Hematopoietic multipotent progenitor cell treated with erythropoietin and hydrocortisone succinate and interleukin-3 and kit ligand, for 8 days (in vitro differentiated cells): ENCODE data around the gene UBAC2.
"Not testable (repeated sequence)": the region's sequence is repeated elsewhere in the genome, so short reads cannot be mapped to it uniquely, and the experiment has no call there.

Experiments used
- DNase-seq: peaks from one replicate; pipeline ENCODE4 v3.0.0-alpha.2; 2015

The UBAC2 gene

DNA sequence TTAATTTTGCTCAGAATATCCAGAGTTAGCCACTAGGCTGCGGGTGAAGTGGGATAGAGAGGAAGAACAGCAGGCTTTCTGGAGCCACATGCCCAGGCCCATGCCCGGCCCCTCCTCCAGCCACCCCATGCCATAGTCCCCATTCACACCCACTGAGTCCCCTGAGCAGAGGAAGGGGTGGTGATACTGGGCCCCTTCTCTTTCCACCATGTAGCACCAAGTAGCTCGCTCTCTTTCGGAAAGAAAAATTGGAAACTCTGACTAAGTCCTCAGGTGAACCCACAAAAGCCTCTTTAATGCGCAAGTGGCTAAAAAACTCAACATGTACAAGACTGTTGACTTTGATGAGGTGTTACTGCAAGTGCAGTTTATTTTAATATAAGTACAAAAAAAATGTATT is 183.3 kb downstream of the UBAC2 start:
- DNase-seq = no peak

DNA sequence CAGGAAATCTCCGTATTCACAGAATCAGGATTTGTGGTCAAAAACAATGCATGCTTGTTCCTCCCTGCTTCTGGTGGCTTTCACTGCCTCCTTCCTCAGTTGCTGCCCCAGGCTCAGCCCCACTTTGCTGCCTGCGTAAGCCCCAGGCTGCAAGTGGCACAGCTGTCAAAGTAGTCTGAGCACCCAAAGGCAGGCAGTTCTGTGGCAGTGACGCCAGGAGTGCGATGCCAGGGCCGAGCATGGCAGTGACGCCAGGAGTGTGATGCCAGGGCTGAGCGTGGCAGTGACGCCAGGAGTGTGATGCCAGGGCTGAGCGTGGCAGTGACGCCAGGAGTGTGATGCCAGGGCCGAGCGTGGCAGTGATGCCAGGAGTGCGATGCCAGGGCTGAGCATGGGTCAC is 183.8 kb downstream of the UBAC2 start:
- DNase-seq = no peak

DNA sequence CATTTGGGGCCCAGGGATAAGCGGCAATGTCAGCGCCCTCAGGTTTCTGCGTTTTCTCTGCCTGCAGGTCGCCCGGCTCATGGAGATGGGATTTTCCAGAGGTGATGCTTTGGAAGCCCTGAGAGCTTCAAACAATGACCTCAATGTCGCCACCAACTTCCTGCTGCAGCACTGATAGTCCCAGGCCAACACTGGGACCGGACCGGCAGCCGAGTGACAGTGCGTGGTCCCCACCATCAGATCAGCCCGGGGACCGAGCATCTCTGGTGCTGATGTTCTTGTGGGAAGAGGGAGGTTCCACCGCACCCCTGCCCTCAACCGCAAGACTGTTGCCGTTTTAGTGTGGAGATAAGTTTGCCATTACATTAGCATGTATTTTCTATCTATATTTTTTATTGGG is 184.5 kb downstream of the UBAC2 start:
- DNase-seq = no peak

DNA sequence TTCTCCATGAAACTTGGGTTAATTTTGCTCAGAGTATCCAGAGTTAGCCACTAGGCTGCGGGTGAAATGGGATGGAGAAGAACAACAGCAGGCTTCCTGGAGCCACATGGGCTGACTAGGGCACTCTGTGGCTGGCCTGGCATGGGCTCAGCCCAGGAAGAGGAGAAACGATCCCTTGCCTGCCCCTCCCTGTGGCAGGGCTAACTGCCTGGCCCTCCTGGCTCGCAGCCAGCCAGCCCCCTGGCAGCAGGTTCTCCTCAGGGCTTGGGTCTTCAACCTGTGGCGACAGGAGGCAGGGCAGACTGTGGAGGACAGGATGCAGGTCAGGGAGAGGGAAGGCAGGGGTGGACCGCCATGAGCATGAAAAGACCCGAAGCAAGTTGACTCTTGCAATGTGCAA is 185.3 kb downstream of the UBAC2 start:
- DNase-seq = no peak

DNA sequence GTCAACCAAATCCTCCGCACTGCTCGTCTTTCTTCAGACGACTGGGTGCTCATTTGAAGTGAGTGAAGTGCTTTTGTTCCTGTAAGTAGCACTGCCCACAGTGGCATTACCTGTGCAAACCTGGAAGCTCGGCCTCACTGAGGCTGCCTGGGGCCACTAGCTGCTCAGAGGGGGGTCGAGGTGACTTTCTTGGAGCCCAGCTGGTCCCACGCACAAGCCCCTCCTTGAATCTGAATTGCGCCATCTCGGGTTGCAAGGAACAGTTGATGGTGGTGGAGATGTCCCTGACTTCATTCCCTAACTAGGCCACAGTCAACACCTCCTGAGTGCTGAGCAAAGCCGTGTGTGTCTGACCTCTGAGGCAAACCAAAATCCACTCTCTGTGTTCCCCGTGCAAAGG is 185.8 kb downstream of the UBAC2 start:
- DNase-seq = no peak

DNA sequence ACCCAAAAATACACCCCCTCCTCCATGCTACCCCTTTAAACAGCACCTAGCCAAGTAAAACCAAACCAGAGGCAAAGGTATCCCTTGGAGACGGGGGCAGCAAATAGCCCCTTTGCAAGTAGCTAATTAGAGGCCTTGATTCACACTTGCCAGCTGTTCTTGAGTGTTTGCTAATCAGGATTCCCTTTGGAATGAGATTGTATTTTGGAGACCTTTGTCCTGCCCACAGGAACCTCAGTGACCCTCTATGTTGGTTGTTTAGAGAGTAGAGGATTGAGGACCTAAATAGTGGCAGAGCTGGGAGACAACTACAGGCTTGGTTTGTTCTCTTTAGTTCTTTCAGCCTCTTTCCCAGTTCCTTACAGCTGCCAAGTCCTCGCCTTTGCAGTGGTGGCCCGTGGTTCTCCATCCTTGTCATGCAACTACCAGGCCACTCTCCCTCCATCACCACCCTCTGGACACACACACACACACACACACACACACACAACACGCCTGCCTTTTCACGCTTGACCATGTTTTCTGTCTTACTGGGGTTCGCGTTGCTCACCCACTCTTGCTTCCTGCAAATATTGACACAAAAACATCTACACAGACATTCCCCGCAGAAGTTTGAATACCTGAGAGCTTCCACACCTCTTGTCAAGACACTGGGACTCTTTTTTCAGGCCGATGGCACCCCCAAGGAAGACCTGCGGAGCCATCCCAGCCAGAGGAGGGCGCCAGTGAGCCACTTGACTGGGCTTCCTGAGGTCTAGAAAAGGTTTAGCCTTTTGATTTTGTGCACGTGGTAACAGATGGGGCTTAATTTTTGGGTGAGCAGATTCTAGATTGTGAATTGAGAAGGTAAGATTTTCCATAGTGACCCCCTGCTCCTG is 186.5 kb downstream of the UBAC2 start:
- peak; percentile 61 for DNase-seq

DNA sequence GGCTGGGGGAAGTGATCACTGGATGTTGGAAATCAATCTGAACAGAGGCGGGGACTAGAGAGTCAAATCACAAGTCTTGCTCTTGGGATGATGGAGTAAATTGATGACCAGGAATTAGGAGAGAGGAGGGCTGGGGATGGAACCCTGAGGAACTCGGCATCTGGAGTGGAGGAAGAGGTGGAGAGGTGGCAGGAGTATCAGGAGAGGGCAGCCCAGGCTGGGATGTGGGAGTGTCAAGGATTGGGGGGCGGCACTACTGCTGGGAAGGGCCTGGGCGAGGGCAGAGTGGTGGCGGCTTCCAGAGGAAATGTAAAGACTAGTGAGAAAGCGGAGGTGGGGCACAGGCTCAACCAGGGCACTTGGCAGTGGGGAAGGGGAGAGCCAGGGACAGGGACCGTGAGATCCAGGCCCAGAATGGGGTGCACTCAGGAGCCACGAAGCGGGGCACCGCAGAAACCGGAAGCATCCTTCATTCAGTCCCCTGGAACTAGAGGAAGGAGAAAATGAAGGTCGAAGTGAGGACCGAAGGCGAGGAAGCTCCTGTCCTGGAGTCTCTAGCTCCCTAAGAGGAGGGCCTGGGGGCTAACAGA is 187.8 kb downstream of the UBAC2 start:
- DNase-seq = no peak

DNA sequence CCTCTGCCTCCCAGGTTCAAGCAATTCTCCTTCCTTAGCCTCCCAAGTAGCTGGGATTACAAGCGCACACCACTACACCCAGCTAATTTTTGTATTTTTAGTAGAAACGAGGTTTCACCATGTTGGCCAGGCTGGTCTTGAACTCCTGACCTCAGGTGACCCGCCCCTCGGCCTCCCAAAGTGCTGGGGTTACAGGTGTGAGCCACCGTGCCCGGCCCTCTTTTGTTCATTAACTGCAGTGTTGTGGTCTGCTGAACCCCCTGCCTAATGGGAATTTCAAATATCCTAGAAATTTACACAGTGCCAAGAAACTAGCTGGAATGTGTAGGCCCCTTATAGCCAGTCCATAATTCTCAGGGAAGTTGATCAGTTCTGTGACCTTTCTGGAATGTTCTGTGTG is 188.4 kb downstream of the UBAC2 start:
- not testable (repeated sequence) for DNase-seq

DNA sequence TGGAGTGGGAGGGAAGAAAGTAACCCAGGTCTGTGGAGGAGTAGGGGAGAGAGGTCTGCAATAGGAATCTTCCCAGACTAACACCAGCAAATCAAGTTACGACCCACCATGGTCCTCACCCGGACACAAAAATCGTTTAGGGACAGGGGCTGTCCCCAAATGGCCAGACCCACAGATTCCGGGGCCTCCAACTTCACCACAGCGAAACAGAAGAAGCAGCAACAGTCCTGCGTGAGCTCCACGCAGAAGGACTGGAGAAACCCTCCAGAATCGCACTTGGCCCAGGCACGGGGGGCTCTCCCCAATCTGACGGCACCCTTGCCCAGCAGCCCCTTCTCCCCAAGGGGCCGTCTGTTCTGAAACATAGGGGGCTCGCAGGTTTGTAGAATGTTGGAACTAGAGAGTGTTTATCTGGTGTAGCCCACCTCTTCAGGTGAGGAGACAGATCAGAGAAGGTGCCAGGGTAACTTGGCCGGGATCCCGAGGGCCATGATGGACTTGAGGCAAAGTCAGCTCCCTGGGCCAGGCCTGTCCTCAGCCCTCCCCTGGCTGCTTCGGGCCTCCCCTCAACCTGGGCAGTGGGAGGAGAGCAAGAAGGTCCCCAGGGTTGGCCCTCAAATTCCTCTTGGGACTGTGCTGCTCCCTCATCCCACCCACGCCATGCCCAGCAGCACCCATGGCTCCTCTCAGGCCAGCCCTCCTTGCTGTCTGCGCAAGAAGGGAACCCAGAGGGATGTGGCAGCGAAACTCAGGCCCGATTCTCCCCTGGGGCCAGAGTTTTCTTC is 189.1 kb downstream of the UBAC2 start:
- DNase-seq = no peak

DNA sequence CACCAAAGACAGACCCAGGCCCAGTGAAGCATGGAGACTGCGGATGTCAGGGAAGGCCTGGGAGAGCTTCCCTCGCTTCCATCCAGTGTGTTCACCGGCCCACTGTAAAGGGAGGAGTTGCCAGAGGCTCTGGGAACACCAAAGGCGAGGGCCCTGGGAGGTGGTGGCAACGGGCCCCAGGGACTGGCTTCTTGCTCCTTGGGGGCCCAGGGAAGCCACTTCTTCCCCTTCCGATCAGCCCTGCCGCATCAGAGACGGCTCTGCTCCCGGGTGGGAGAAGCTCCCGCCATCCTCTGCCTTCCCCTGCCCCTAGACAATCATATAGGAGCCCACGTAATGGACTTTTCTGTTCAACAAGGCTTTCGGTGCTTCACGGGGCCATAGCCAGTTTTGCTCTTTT is 189.9 kb downstream of the UBAC2 start:
- no peak for DNase-seq

DNA sequence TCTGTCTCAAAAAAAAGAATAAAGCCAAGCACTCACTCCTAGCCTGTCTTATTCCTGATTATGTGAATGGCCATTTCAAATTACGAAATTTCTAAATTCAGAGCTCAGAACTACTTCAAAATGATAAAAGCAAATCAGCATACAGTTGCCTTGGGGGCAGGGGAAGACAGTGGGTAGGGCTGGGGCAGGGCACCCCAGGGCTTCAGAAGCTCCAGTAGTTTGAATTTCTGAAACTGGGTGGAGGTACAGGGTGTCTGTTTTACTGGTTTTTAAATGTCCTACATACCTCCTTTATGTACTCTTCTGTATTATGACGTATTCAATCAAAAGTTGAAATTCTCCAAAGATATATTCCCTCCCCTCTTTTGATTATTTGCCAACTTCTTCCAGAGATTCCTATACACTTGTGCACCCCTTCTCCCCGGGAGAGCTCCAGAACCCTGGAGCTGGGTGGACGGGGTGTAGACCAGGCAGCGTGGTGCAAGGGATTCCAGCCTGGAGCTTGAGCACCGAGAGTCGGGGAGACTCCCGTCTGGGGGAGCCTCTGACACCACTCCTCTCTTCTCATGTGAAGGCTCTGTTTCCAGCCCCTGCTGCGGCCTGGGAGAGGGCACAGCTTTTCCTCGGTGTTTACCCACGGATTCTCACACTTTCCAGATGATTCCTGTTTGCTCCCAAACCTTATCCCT is 191.3 kb downstream of the UBAC2 start:
- no peak for DNase-seq

DNA sequence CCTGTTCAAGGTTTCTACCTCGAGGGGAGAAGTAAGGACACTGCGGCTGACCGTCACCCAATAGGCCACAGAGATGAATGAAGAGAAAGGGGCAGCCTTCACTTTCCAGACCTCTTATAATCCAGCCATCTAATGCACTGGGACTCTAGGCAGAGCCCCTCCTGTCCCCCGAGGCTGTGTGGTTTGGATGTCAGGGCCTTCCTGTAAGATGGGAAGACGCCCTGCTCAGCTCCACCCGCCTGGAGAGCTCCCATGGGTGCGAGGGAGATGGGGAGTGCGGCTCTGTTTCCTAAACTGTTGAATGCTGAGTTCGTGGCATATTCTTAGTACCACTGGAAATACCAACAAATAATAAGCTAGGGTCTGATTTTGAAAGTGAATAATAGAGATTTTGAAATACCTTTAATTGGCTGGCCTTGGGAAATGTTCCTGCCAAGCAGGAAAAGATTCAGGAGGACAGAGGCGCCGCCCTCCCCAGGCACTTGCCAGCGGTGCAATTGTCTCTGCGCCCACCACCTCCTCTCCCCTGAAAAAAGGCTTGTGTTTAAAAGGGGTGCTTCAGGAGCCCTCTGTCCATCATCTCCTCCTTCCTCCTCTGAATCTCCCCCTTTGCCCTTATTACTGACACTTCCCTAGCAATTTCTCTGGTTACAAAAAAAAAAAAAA is 191.9 kb downstream of the UBAC2 start:
- no peak for DNase-seq

DNA sequence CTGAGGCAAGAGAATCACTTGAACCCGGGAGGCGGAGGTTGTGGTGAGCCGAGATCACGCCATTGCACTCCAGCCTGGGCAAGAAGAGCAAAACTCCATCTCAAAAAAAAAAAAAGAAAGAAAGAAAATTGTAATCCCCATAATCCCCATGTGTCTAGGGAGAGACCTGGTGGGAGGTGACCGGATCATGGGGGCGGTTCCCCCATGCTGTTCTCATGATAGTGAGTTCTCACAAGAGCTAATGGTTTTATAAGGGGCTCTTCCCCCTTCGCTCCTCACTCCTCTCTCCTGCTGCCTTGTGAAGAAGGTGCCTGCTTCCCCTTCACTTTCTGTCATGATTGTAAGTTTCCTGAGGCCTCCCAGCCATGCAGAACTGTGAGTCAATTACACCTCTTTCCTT is 192.7 kb downstream of the UBAC2 start:
- DNase-seq = not testable (repeated sequence)

DNA sequence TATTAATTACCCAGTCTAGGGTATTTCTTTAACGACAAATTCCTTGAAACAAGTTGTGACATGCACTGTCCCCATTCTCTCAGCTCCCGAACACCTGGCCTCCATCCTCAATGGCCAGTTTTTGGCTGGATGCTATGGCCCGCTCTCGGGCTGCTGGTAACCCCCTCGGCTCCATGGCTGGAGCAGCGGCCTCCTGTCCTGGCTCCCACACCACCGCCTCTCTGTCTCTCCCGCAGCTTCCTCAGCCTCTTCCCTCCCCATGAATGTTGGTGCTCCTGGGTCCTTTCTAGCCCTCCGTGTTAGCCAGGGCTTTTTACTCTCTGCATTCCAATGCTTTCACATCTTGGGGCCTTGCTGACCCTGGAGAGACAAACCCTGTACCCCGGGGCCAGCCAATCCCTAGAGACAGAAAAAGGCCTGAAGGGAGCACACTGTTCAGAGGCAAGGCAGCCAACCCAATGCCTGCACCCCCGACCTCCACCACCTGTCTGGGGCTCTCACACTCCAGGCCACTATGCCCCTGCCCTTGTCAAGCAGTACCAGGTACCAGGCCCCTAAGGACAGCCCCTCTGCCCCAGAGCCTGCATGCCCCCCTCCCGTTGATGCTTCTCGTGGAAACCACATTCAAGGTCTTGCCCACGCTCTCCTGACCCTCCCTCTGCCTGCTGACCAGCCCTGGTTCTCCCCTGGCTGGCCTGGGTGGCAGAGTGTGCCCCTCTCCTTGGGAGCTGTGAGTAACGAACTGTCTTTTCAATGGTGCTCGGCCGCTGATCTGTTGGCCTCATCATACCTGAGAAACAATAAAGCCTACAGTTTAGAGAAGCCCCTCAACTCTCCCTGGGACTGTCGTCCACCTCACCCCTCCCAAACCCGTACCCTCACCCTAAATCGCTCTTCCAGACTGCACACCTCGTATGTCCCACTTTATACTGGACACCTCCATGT is 193.4 kb downstream of the UBAC2 start:
- no peak for DNase-seq

DNA sequence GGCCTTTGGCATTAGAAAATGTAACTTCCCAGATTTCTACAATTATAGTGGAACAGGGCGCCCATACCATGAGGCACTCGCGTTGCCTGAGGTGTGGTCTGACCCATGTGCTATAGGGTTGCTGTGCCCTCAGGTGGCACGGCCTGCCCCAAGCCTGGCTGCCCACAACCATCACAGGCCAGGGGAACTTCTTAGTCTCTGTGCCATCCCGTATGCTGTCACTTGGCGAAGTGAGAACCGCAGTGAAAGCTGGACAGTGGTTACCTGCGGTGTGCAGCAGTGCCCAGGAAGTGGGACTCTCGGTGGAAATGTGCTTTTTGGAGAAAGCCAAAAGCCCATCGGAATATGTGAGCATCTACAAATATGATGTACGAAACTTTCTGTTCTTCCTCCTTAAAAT is 194.8 kb downstream of the UBAC2 start:
- no peak for DNase-seq

DNA sequence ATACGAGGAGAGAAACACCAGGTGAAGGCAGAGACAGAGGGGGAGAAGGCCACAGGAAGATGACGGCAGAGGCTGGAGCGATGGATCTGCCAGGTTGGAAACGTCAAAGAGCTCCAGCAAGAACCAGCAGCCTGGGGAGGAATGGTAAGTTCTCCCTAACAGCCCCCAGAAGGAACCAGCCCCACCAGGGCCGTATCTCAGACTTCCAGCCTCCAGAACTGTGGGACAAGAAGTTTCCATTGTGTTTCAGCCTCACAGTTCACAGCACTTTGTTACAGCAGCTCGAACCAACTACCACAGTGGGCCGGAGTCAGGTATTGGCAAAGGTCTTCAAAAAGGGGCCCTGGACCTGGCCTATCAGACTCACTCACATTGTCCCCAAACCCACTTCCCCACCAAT is 195.8 kb downstream of the UBAC2 start:
- no peak for DNase-seq

DNA sequence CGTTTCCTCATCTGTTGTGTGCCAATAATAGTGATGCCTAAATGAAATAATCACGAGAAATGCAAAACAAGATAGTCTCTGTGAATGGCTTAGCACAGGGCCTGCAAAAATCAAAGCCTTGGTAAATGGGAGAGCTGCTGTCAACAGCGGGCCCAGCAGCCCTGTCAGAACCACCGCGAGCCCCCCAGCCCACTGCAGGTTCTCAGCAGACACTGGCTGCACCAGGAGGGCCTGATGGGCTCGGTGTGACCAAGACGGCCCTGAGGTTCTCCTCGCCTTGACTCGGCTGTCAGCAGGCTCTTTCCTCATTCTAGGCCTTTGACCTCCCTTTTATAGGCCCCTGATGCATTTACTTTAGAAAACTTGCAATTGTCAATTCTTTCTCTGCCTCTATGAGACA is 197.4 kb downstream of the UBAC2 start:
- DNase-seq = no peak

DNA sequence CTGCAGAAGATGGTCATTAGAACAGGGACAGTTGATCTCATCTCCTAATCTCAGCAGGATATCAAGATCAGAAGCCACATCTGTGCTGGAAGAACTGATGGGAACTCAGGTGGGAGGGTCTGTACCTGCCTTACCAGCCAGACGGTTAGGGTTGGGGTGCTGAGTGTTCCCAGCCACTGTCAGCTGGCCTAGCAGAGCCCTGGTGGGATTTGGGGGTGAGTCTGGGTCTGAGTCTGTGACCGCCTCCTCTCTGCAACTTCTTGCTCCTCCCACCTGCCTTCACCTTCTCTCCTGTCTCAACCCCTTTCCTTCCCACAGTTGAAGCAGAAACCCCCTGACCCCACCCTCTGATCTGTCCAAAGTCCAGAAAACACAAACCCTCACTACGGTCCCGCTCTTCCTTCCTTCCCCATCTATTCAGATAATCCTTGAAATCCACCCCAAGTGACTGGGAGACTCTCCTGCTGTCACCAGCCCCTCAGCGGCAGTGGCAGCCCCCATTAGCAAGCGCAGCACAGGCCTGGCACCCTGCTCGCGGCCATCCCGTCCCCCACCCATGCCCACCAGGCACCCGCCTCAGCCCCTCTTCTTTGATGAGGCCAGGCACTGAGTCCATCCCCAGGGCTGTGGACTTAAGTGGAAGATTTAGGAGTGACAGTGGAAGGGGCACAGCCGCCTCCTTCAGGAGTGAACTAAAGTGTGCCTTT is 198.4 kb downstream of the UBAC2 start:
- DNase-seq = no peak

DNA sequence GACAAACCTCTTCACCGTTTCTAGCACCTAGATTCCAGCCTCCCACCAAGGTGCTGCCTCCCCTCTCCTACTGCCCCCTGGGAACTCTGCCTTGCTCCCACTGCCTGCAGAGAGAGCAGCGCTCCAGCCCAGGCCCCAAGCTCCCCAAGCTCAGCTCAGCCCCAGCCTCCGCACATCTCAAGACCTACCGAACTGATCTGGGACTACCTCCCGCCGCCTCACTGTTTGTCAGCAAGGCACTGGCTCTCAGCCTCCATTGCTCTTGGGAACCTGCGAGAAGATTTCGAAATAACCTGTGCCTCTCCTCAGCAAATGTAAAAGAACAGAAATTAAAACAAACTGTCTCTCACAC is 198.9 kb downstream of the UBAC2 start:
- DNase-seq = no peak

DNA sequence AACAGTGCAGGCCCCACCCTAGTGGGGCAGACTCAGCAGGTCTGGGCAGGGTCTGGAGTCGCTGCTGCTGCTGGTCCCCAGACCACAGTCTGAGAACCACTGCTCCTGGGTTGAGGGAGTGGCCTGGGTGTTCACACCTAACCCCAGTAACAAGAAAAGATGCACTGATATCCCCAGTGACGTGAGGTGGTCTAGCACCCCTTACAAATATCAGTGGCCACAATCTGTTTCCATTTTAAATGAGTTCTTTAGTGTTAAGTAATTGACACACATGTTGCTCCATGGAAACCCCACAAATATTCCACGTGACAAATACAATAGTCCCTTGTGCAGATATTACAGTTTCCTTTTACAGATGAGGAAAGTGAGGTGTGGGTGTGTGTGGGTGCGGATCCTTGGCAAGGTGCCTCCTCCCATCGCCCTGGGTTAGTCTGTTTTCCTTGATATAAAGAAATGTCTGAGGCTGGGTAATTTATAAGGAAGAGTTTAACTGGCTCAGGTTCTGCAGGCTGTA is 202.9 kb downstream of the UBAC2 start:
- DNase-seq = no peak
